Measurements from ENCODE around the gene IGSF9. TPM values are rescaled to one million over a fixed set of nuclear protein-coding genes. Genes with fewer than 3 reads are reported as not detected.

IGSF9 gene
- polyA plus RNA-seq, 1 donor from 2014 or later: 11.8 TPM

- Histone ChIP-seq H3K9me3 (ENCODE audit: low read length) (no peaks in the 10 kb centered on the region), H4K20me1 (ENCODE audit: insufficient read depth) (no peaks in the 10 kb centered on the region), H3F3A (ENCODE audit: insufficient read depth, low read length, poor library complexity, severe bottlenecking) (no peaks in the 10 kb centered on the region), H3K9me2 (ENCODE audit: insufficient read depth, low read length) (no peaks in the 10 kb centered on the region), H3K4me3 (ENCODE audit: low read length) (no peak overlapping the region), H3K36me3 (ENCODE audit: insufficient read depth, low read length) (no peaks in the 10 kb centered on the region), H3K79me2 (replicated peaks; ENCODE audit: insufficient read depth, low read length) (no peaks in the 10 kb centered on the region), H2AFZ (ENCODE audit: low read depth, low read length) (no peak overlapping the region), H3K27me3 (ENCODE audit: insufficient read depth, low read depth, low read length) (no peaks in the 10 kb centered on the region), H3K9ac (ENCODE audit: low read length) (no peak overlapping the region), H3K27ac (ENCODE audit: low read length) (no peak overlapping the region), H3K4me2 (ENCODE audit: low read length) (no peak overlapping the region)
- no peak for TF ChIP-seq EP300 (conservative IDR thresholded peaks at IDR 0.05; ENCODE audit: poor library complexity, severe bottlenecking)
- TF ChIP-seq CTCF (IDR thresholded peaks at IDR 0.05; ENCODE audit: poor library complexity, severe bottlenecking): no peak
- TF ChIP-seq RAD21 (conservative IDR thresholded peaks at IDR 0.05): no peak
- no peak for TF ChIP-seq POLR2AphosphoS5 (IDR thresholded peaks at IDR 0.05)
- no peak for TF ChIP-seq SMC3 (conservative IDR thresholded peaks at IDR 0.05; ENCODE audit: poor library complexity)
- no peak for TF ChIP-seq REST (IDR thresholded peaks at IDR 0.05; ENCODE audit: borderline replicate concordance)
- TF ChIP-seq TAF1 (IDR thresholded peaks at IDR 0.05; ENCODE audit: low read depth): no peak
- no peak for TF ChIP-seq EZH2 (IDR thresholded peaks at IDR 0.05; ENCODE audit: borderline replicate concordance, insufficient read depth, low read length, poor library complexity, severe bottlenecking)
- no peak for TF ChIP-seq MXI1 (conservative IDR thresholded peaks at IDR 0.05; ENCODE audit: poor library complexity, severe bottlenecking)
These were observed 26.8 kb downstream of the IGSF9 start for GRCh38 chr1:159918352-159919200.

GRCh38 chr1:159917533-159918351 lies 27.7 kb downstream of the IGSF9 start:
- Histone ChIP-seq H3F3A (ENCODE audit: insufficient read depth, low read length, poor library complexity, severe bottlenecking) (no peaks in the 10 kb centered on the region), H3K27me3 (ENCODE audit: insufficient read depth, low read depth, low read length) (no peaks in the 10 kb centered on the region), H3K9me3 (ENCODE audit: low read length) (no peaks in the 10 kb centered on the region), H3K9me2 (ENCODE audit: insufficient read depth, low read length) (no peaks in the 10 kb centered on the region), H3K27ac (ENCODE audit: low read length) (no peak overlapping the region), H3K4me3 (ENCODE audit: low read length) (no peak overlapping the region), H2AFZ (ENCODE audit: low read depth, low read length) (no peak overlapping the region), H3K4me2 (ENCODE audit: low read length) (no peak overlapping the region), H3K9ac (ENCODE audit: low read length) (no peak overlapping the region), H3K36me3 (ENCODE audit: insufficient read depth, low read length) (no peaks in the 10 kb centered on the region), H3K79me2 (replicated peaks; ENCODE audit: insufficient read depth, low read length) (no peaks in the 10 kb centered on the region), H4K20me1 (ENCODE audit: insufficient read depth) (no peaks in the 10 kb centered on the region)
- TF ChIP-seq EZH2 (IDR thresholded peaks at IDR 0.05; ENCODE audit: borderline replicate concordance, insufficient read depth, low read length, poor library complexity, severe bottlenecking) (no peak), POLR2AphosphoS5 (IDR thresholded peaks at IDR 0.05) (no peak), TAF1 (IDR thresholded peaks at IDR 0.05; ENCODE audit: low read depth) (no peak), CTCF (IDR thresholded peaks at IDR 0.05; ENCODE audit: poor library complexity, severe bottlenecking) (no peak), EP300 (conservative IDR thresholded peaks at IDR 0.05; ENCODE audit: poor library complexity, severe bottlenecking) (no peak), RAD21 (conservative IDR thresholded peaks at IDR 0.05) (no peak), MXI1 (conservative IDR thresholded peaks at IDR 0.05; ENCODE audit: poor library complexity, severe bottlenecking) (no peak), REST (IDR thresholded peaks at IDR 0.05; ENCODE audit: borderline replicate concordance) (no peak)

Data from neural cell (in vitro differentiated cells).